HepG2 (cell line): ENCODE results near the gene TOLLIP.

ENCODE experiments used
- ATF6 ChIP-seq: sonication (generic); formaldehyde crosslinking; conservative IDR thresholded peaks from 2 replicates; pipeline ENCODE4 v1.4.0; 2020; ENCODE audit warnings: missing genetic modification reagents
- CHD2 ChIP-seq: IDR thresholded peaks from 2 replicates; pipeline ENCODE4 v1.6.1; 2011; ENCODE audit warnings: low read depth, low read length, improper control_type of control experiment
- CSRNP1 ChIP-seq: sonication (generic); formaldehyde crosslinking; IDR thresholded peaks from 2 replicates; pipeline ENCODE4 v1.8.1; 2023; ENCODE audit warnings: mild to moderate bottlenecking, missing genetic modification reagents
- CTCF ChIP-seq: sonication (generic); formaldehyde crosslinking; IDR thresholded peaks from 2 replicates; pipeline ENCODE4 v1.5.0; 2020; ENCODE audit warnings: mild to moderate bottlenecking, missing genetic modification reagents, moderate library complexity
- EZH2 ChIP-seq: conservative IDR thresholded peaks from 2 replicates; pipeline ENCODE4 v1.6.1; 2012; ENCODE audit warnings: mild to moderate bottlenecking, low read depth, low read length, moderate library complexity
- MIER3 ChIP-seq: IDR thresholded peaks from 2 replicates; pipeline ENCODE4 v1.6.1; 2016; ENCODE audit warnings: missing compliant biosample characterization, borderline replicate concordance
- RAD51 ChIP-seq: fragments of 450-650 bp; IDR thresholded peaks from 2 replicates; pipeline ENCODE4 v1.6.1; 2016; ENCODE audit warnings: borderline replicate concordance
- REST ChIP-seq, 2 experiments: IDR thresholded peaks; 2 replicates each; pipeline ENCODE4 v1.6.1; 2011 to 2012; ENCODE audit warnings: low read length in 2 of 2, borderline replicate concordance in 1 of 2, low read depth in 1 of 2, mild to moderate bottlenecking in 1 of 2, moderate library complexity in 1 of 2
- TAF1 ChIP-seq: sonication (generic); formaldehyde crosslinking; IDR thresholded peaks from 2 replicates; pipeline ENCODE4 v1.4.0; 2020; ENCODE audit warnings: missing genetic modification reagents
- THAP8 ChIP-seq: sonication (generic); formaldehyde crosslinking; IDR thresholded peaks from 2 replicates; pipeline ENCODE4 v1.5.1; 2020; ENCODE audit warnings: missing genetic modification reagents, mild to moderate bottlenecking, borderline replicate concordance
- ZNF597 ChIP-seq: sonication (generic); formaldehyde crosslinking; IDR thresholded peaks from 2 replicates; pipeline ENCODE4 v1.5.0; 2020; ENCODE audit warnings: missing genetic modification reagents
- ZNF670 ChIP-seq: sonication (generic); formaldehyde crosslinking; IDR thresholded peaks from 2 replicates; pipeline ENCODE4 v1.8.0; 2022; ENCODE audit warnings: mild to moderate bottlenecking, missing genetic modification reagents, borderline replicate concordance
- ZNF773 ChIP-seq: sonication (generic); formaldehyde crosslinking; IDR thresholded peaks from 2 replicates; pipeline ENCODE4 v1.4.0; 2020; ENCODE audit warnings: missing genetic modification reagents, borderline replicate concordance
- ZSCAN5A ChIP-seq: sonication (generic); formaldehyde crosslinking; IDR thresholded peaks from 2 replicates; pipeline ENCODE4 v1.8.0; 2022; ENCODE audit warnings: mild to moderate bottlenecking, missing genetic modification reagents, borderline replicate concordance

- TF ChIP-seq RAD51 (no peak), ZNF670 (CRISPR knock-in tag) (no peak), ZSCAN5A (CRISPR knock-in tag) (no peak), MIER3 (CRISPR knock-in tag) (no peak), EZH2 (no peak), REST (IDR thresholded peaks at IDR 0.05; ENCODE audit: borderline replicate concordance in 1 of 2, low read depth in 1 of 2, low read length in 2 of 2) (no peak), THAP8 (CRISPR knock-in tag) (no peak), CSRNP1 (CRISPR knock-in tag) (no peak), ATF6 (CRISPR knock-in tag) (no peak), TAF1 (no peak), ZNF597 (CRISPR knock-in tag) (no peak), CTCF (no peak), CHD2 (no peak), ZNF773 (CRISPR knock-in tag) (no peak)
Observed at GRCh38 chr11:1285876-1286275, 23.6 kb downstream of the TOLLIP start.
